OCI-LY1 (cell line): Measurements from ENCODE around the gene IL10.

Experiments
- H2AFZ ChIP-seq: fragments of 200-600 bp; sonication (generic), shearing (Covaris generic); 2 replicates; pipeline ENCODE4 v1.6.0; 2014; ENCODE audit warnings: antibody characterized with exemption, mild to moderate bottlenecking, low read length
- H3F3A ChIP-seq: fragments of 200-600 bp; sonication (generic), shearing (Covaris generic); 2 replicates; pipeline ENCODE4 v1.6.0; 2014; ENCODE audit warnings: mild to moderate bottlenecking, antibody characterized with exemption, low read length, moderate library complexity; ENCODE audit not compliant: insufficient read depth
- H3K27ac ChIP-seq: fragments of 200-600 bp; sonication (generic); 2 replicates; pipeline ENCODE4 v1.5.1; 2014; ENCODE audit warnings: low read length, mixed run types, mild to moderate bottlenecking, low read depth; ENCODE audit not compliant: poor library complexity, severe bottlenecking
- H3K27me3 ChIP-seq: fragments of 200-600 bp; sonication (generic); 2 replicates; pipeline ENCODE4 v1.6.0; 2014; ENCODE audit warnings: antibody characterized with exemption, mild to moderate bottlenecking, low read length, moderate library complexity; ENCODE audit not compliant: insufficient read depth
- H3K36me3 ChIP-seq: fragments of 200-600 bp; sonication (generic); 2 replicates; pipeline ENCODE4 v1.6.1; 2014; ENCODE audit warnings: mild to moderate bottlenecking, antibody characterized with exemption, low read length, moderate library complexity, mixed read lengths; ENCODE audit not compliant: insufficient read depth
- H3K4me1 ChIP-seq: fragments of 200-600 bp; sonication (generic); 2 replicates; pipeline ENCODE4 v1.5.1; 2014; ENCODE audit warnings: mild to moderate bottlenecking, low read length, moderate library complexity; ENCODE audit not compliant: insufficient read depth, severe bottlenecking
- H3K4me2 ChIP-seq: fragments of 200-600 bp; sonication (generic), shearing (Covaris generic); 2 replicates; pipeline ENCODE4 v1.6.1; 2014; ENCODE audit warnings: low read length
- H3K4me3 ChIP-seq: fragments of 200-600 bp; sonication (generic); 2 replicates; pipeline ENCODE4 v1.5.1; 2014; ENCODE audit warnings: low read length, low read depth, mild to moderate bottlenecking, mixed read lengths; ENCODE audit not compliant: poor library complexity, severe bottlenecking
- H3K79me2 ChIP-seq: fragments of 200-600 bp; shearing (Covaris generic); 2 replicates; pipeline ENCODE4 v1.6.1; 2016; ENCODE audit warnings: mixed run types, low read length, mixed read lengths; ENCODE audit not compliant: insufficient read depth
- H3K9ac ChIP-seq: fragments of 200-600 bp; sonication (generic), shearing (Covaris generic); 2 replicates; pipeline ENCODE4 v1.6.1; 2014; ENCODE audit warnings: mild to moderate bottlenecking, low read length, mixed read lengths
- H3K9me2 ChIP-seq: fragments of 200-600 bp; sonication (generic), shearing (Covaris generic); 2 replicates; pipeline ENCODE4 v1.6.1; 2014; ENCODE audit warnings: low read depth, mild to moderate bottlenecking, low read length, mixed read lengths
- H3K9me3 ChIP-seq: fragments of 200-600 bp; shearing (Covaris generic); 2 replicates; pipeline ENCODE4 v1.6.1; 2014; ENCODE audit warnings: low read length, mixed read lengths
- H4K20me1 ChIP-seq: fragments of 200-600 bp; sonication (generic), shearing (Covaris generic); 2 replicates; pipeline ENCODE4 v1.6.0; 2016; ENCODE audit warnings: mild to moderate bottlenecking, low read length; ENCODE audit not compliant: insufficient read depth
- CTCF ChIP-seq: fragments of 200-600 bp; sonication (generic), shearing (Covaris generic); IDR thresholded peaks from 2 replicates; pipeline ENCODE4 v1.5.1; 2017; ENCODE audit warnings: mild to moderate bottlenecking, antibody characterized with exemption, low read length, moderate library complexity, mixed read lengths
- EZH2 ChIP-seq: fragments of 200-600 bp; sonication (generic), shearing (Covaris generic); IDR thresholded peaks from 2 replicates; pipeline ENCODE4 v1.8.0; 2017; ENCODE audit warnings: borderline replicate concordance, mixed run types, mild to moderate bottlenecking, antibody characterized with exemption, low read length, moderate library complexity, mixed read lengths

IL10 gene

GRCh38 chr1:206808615-206809014 is 36.3 kb upstream of the IL10 start:
- H3K4me2 ChIP-seq, result no peak overlapping the region
- H3K27ac ChIP-seq, result no peak overlapping the region
- H3K9me3 ChIP-seq, result peaks cover 12% of the 10 kb centered on the region; the same call in 1 of the 2 replicates
- H2AFZ ChIP-seq, result no peak overlapping the region
- no peaks in the 10 kb centered on the region for H3K79me2 ChIP-seq
- TF ChIP-seq EZH2 (no peak), CTCF (peak; percentile 72)
- no peaks in the 10 kb centered on the region for H4K20me1 ChIP-seq
- H3K4me1 ChIP-seq, result peaks cover 2% of the 10 kb centered on the region
- peaks cover 8% of the 10 kb centered on the region; the same call in 1 of the 2 replicates for H3K27me3 ChIP-seq
- H3F3A ChIP-seq, result no peaks in the 10 kb centered on the region
- H3K9ac ChIP-seq, result no peak overlapping the region
- H3K4me3 ChIP-seq, result no peak overlapping the region
- no peaks in the 10 kb centered on the region for H3K36me3 ChIP-seq
- no peaks in the 10 kb centered on the region for H3K9me2 ChIP-seq

GRCh38 chr1:206805357-206805756 is 33.1 kb upstream of the IL10 start:
- H2AFZ ChIP-seq, result no peak overlapping the region

GRCh38 chr1:206804156-206804737 is 32.0 kb upstream of the IL10 start:
- no peak overlapping the region for H2AFZ ChIP-seq
- H3K27ac ChIP-seq, result no peak overlapping the region
- H4K20me1 ChIP-seq, result no peaks in the 10 kb centered on the region
- peaks cover 8% of the 10 kb centered on the region for H3K4me1 ChIP-seq
- no peaks in the 10 kb centered on the region for H3K36me3 ChIP-seq
- no peaks in the 10 kb centered on the region for H3K9me3 ChIP-seq
- H3F3A ChIP-seq, result no peaks in the 10 kb centered on the region
- H3K9me2 ChIP-seq, result no peaks in the 10 kb centered on the region
- H3K27me3 ChIP-seq, result no peaks in the 10 kb centered on the region
- no peak overlapping the region for H3K4me3 ChIP-seq
- H3K9ac ChIP-seq, result no peak overlapping the region
- no peak overlapping the region for H3K4me2 ChIP-seq
- H3K79me2 ChIP-seq, result no peaks in the 10 kb centered on the region
- TF ChIP-seq EZH2, result no peak
- no peak for TF ChIP-seq CTCF

More at GRCh38 chr1:206805357-206805756, 33.1 kb upstream of the IL10 start:
- H3K4me2 ChIP-seq, result no peak overlapping the region
- H3K36me3 ChIP-seq, result no peaks in the 10 kb centered on the region
- H3K9me2 ChIP-seq, result no peaks in the 10 kb centered on the region
- H4K20me1 ChIP-seq, result no peaks in the 10 kb centered on the region
- no peaks in the 10 kb centered on the region for H3F3A ChIP-seq
- H3K9me3 ChIP-seq, result no peaks in the 10 kb centered on the region
- no peak overlapping the region for H3K4me3 ChIP-seq
- H3K27ac ChIP-seq, result no peak overlapping the region
- H3K27me3 ChIP-seq, result no peaks in the 10 kb centered on the region
- peaks cover 8% of the 10 kb centered on the region for H3K4me1 ChIP-seq
- H3K9ac ChIP-seq, result no peak overlapping the region
- no peaks in the 10 kb centered on the region for H3K79me2 ChIP-seq
- TF ChIP-seq EZH2 (no peak), CTCF (no peak)
